HepG2 (cell line): Measurements from ENCODE around the gene IQCH. TPM values are rescaled to one million over a fixed set of nuclear protein-coding genes. Genes with fewer than 3 reads are reported as not detected.

ENCODE experiments used
- CCDC6 ChIP-seq: sonication (generic); formaldehyde crosslinking; IDR thresholded peaks from 2 replicates; pipeline ENCODE4 v1.8.1; 2022; ENCODE audit warnings: mild to moderate bottlenecking, missing genetic modification reagents, moderate library complexity
- HBP1 ChIP-seq: IDR thresholded peaks from 2 replicates; pipeline ENCODE4 v1.6.1; 2016; ENCODE audit warnings: low read depth, control low read depth
- HHEX ChIP-seq: IDR thresholded peaks from 2 replicates; pipeline ENCODE4 v1.6.1; 2016; ENCODE audit warnings: control low read depth
- JUND ChIP-seq: sonication (generic); formaldehyde crosslinking; IDR thresholded peaks from 2 replicates; pipeline ENCODE4 v1.8.0; 2022; ENCODE audit warnings: mild to moderate bottlenecking, missing genetic modification reagents
- MIER2 ChIP-seq: IDR thresholded peaks from 2 replicates; pipeline ENCODE4 v1.6.1; 2016; ENCODE audit warnings: missing biosample characterization, missing genetic modification reagents
- NFKBIZ ChIP-seq: IDR thresholded peaks from 2 replicates; pipeline ENCODE4 v1.6.1; 2018; ENCODE audit warnings: missing genetic modification reagents, missing compliant biosample characterization
- NR2C2 ChIP-seq: sonication (generic); formaldehyde crosslinking; IDR thresholded peaks from 2 replicates; pipeline ENCODE4 v1.4.0; 2020; ENCODE audit warnings: missing genetic modification reagents, mild to moderate bottlenecking, moderate library complexity, borderline replicate concordance
- NR3C1 ChIP-seq: sonication (generic); formaldehyde crosslinking; IDR thresholded peaks from 2 replicates; pipeline ENCODE4 v1.4.0; 2020; ENCODE audit warnings: missing genetic modification reagents
- PBX3 ChIP-seq: sonication (generic); formaldehyde crosslinking; IDR thresholded peaks from 2 replicates; pipeline ENCODE4 v1.8.1; 2023; ENCODE audit warnings: missing genetic modification reagents, inconsistent platforms, borderline replicate concordance
- SETDB1 ChIP-seq: sonication (generic); formaldehyde crosslinking; IDR thresholded peaks from 2 replicates; pipeline ENCODE4 v1.5.1; 2020; ENCODE audit warnings: missing genetic modification reagents, mild to moderate bottlenecking, borderline replicate concordance
- SOX6 ChIP-seq, 2 experiments: fragments of 450-650 bp in 1 of 2; sonication (generic) in 1 of 2; formaldehyde crosslinking in 1 of 2; IDR thresholded peaks; 2 replicates each; pipeline versions ENCODE4 v1.4.0 to v1.6.1; 2017 to 2020; ENCODE audit warnings: antibody characterized with exemption in 1 of 2, mild to moderate bottlenecking in 1 of 2, missing genetic modification reagents in 1 of 2
- STAG1 ChIP-seq: sonication (generic); formaldehyde crosslinking; IDR thresholded peaks from 2 replicates; pipeline ENCODE4 v1.4.0; 2020; ENCODE audit warnings: missing genetic modification reagents
- TCF7 ChIP-seq: sonication (generic); IDR thresholded peaks from 2 replicates; pipeline ENCODE4 v1.6.1; 2016; ENCODE audit warnings: antibody characterized with exemption, low read depth
- THAP11 ChIP-seq: IDR thresholded peaks from 2 replicates; pipeline ENCODE4 v1.6.1; 2016; ENCODE audit warnings: missing biosample characterization, missing genetic modification reagents
- ZC3H4 ChIP-seq: sonication (generic); formaldehyde crosslinking; IDR thresholded peaks from 2 replicates; pipeline ENCODE4 v1.4.0; 2020; ENCODE audit warnings: missing genetic modification reagents, borderline replicate concordance
- ZHX1 ChIP-seq: sonication (generic); formaldehyde crosslinking; IDR thresholded peaks from 2 replicates; pipeline ENCODE4 v1.8.1; 2022; ENCODE audit warnings: low read depth, mild to moderate bottlenecking, missing genetic modification reagents
- ZNF138 ChIP-seq: sonication (generic); formaldehyde crosslinking; IDR thresholded peaks from 2 replicates; pipeline ENCODE4 v1.5.0; 2020; ENCODE audit warnings: mild to moderate bottlenecking, low read depth, missing genetic modification reagents
- ZNF232 ChIP-seq: sonication (generic); formaldehyde crosslinking; IDR thresholded peaks from 2 replicates; pipeline ENCODE4 v1.4.0; 2020; ENCODE audit warnings: missing genetic modification reagents, borderline replicate concordance
- ZNF235 ChIP-seq: sonication (generic); formaldehyde crosslinking; IDR thresholded peaks from 2 replicates; pipeline ENCODE4 v1.8.1; 2023; ENCODE audit warnings: mild to moderate bottlenecking, missing genetic modification reagents, borderline replicate concordance
- ZNF264 ChIP-seq: sonication (generic); formaldehyde crosslinking; IDR thresholded peaks from 2 replicates; pipeline ENCODE4 v1.4.0; 2020; ENCODE audit warnings: missing genetic modification reagents
- ZNF3 ChIP-seq: IDR thresholded peaks from 2 replicates; pipeline ENCODE4 v1.7.0; 2017; ENCODE audit warnings: inconsistent platforms
- ZNF510 ChIP-seq: sonication (generic); formaldehyde crosslinking; IDR thresholded peaks from 2 replicates; pipeline ENCODE4 v1.4.0; 2020; ENCODE audit warnings: low read depth, mild to moderate bottlenecking, missing genetic modification reagents
- ZNF660 ChIP-seq: sonication (generic); formaldehyde crosslinking; IDR thresholded peaks from 2 replicates; pipeline ENCODE4 v1.5.1; 2020; ENCODE audit warnings: mild to moderate bottlenecking, low read depth, missing genetic modification reagents, borderline replicate concordance
- ZNF772 ChIP-seq: sonication (generic); formaldehyde crosslinking; IDR thresholded peaks from 2 replicates; pipeline ENCODE4 v1.5.0; 2020; ENCODE audit warnings: mild to moderate bottlenecking, missing genetic modification reagents
- ZSCAN29 ChIP-seq: sonication (generic); formaldehyde crosslinking; conservative IDR thresholded peaks from 2 replicates; pipeline ENCODE4 v1.4.0; 2020; ENCODE audit warnings: mild to moderate bottlenecking, missing genetic modification reagents
- polyA plus RNA-seq, 8 experiments: library from polyadenylated mRNA; depleted of rRNA in 3 of 8; stranded (reverse) in 7 of 8; unstranded in 1 of 8; fragments of >200 nt; fragmentation: Illumina TruSeq in 4 of 8; extraction: Trizol in 4 of 8; gene quantifications; 2 replicates each; pipeline versions ENCODE4 v1.2.1 to v1.2.3, GENCODE V29; 2011 to 2016; ENCODE audit warnings: low read depth in 4 of 8, missing spikeins in 1 of 8, mixed read lengths in 1 of 8; ENCODE audit not compliant: insufficient read depth in 1 of 8
- total RNA-seq, 5 experiments: library from RNA; depleted of rRNA; stranded (reverse); fragments of >200 nt; fragmentation: Illumina TruSeq; extraction: Trizol; gene quantifications; 2 replicates each; pipeline ENCODE4 v1.2.3, GENCODE V29; 2016; ENCODE audit warnings: low read depth in 1 of 5

IQCH gene
- total and polyA plus RNA-seq, 2 of the 13 experiments (the other 11 are each of a cell fraction or from before 2014, with no cell fraction given): 0.16 to 0.55 TPM

GRCh38 chr15:67254238-67255175, at the start of gene IQCH, which contains the start of gene AAGAB (continued):
- TF ChIP-seq ZNF138 (peak; percentile 95; the same call in 1 of the 2 replicates), PBX3 (CRISPR knock-in tag) (no peak), NR3C1 (CRISPR knock-in tag) (no peak), STAG1 (CRISPR knock-in tag) (0 out of 2 replicates have a peak, but pooled peaks have one; percentile 17), THAP11 (CRISPR knock-in tag) (peak; percentile 88), JUND (0 out of 2 replicates have a peak, but pooled peaks have one; percentile 55), ZSCAN29 (CRISPR knock-in tag) (no peak), ZNF3 (CRISPR knock-in tag) (no peak), TCF7 (no peak), NR2C2 (CRISPR knock-in tag) (peak; percentile 76), ZC3H4 (CRISPR knock-in tag) (no peak), HHEX (CRISPR knock-in tag) (no peak), MIER2 (CRISPR knock-in tag) (no peak; the same call in 1 of the 2 replicates), ZNF660 (CRISPR knock-in tag) (no peak), ZNF772 (CRISPR knock-in tag) (peak; percentile 93), NFKBIZ (CRISPR knock-in tag) (no peak), ZNF232 (CRISPR knock-in tag) (0 out of 2 replicates have a peak, but pooled peaks have one; percentile 32), ZNF235 (CRISPR knock-in tag) (peak; percentile 36; the same call in 1 of the 2 replicates), CCDC6 (peak; percentile 82; the same call in 1 of the 2 replicates), SOX6 (IDR thresholded peaks at IDR 0.05) (no peak), SOX6 (CRISPR knock-in tag; IDR thresholded peaks at IDR 0.05) (peak; percentile 81), SETDB1 (no peak), HBP1 (CRISPR knock-in tag) (peak; percentile 80; the same call in 1 of the 2 replicates), ZHX1 (CRISPR knock-in tag) (no peak; the same call in 1 of the 2 replicates), ZNF264 (CRISPR knock-in tag) (no peak), ZNF510 (no peak)
